AG10803 (cell line): Measurements from ENCODE around the gene NMRAL1.

Experiments used
- DNase-seq: peaks from one replicate; pipeline ENCODE4 v3.0.0; 2010; ENCODE audit warnings: low read depth
- H3K4me3 ChIP-seq: 2 replicates; pipeline ENCODE4 v1.5.1; 2011; ENCODE audit warnings: mild to moderate bottlenecking, low read length, control low read depth
- CTCF ChIP-seq: conservative IDR thresholded peaks from 2 replicates; pipeline ENCODE4 v1.5.1; 2011; ENCODE audit warnings: mild to moderate bottlenecking, low read length, control low read depth, inconsistent platforms

Gene NMRAL1

DNA sequence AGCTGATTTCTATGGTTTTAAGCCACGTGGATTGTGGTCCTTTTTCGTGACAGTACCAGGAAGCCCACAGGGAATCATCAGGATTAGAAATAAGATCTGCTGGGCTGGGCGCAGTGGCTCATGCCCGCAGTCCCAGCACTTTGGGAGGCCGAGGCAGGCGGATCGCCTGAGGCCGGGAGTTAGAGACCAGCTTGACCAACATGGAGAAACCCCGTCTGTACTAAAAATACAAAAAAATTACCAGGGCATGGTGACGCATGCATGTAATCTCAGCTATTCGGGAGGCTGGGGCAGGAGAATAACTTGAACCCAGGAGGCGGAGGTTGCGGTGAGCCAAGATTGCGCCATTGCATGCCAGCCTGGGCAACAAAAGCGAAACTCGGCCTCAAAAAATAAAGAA, 6.5 kb downstream of the NMRAL1 start:
- DNase-seq = no peak
- TF ChIP-seq CTCF = no peak
- H3K4me3 ChIP-seq = no peak overlapping the region

- no peak for DNase-seq
- H3K4me3 ChIP-seq = no peak overlapping the region
- no peak for TF ChIP-seq CTCF
These were observed 8.2 kb downstream of the NMRAL1 start for GRCh38 chr16:4465977-4466779.

- DNase-seq = no peak
These were observed 10.8 kb downstream of the NMRAL1 start for GRCh38 chr16:4463522-4464163.

GRCh38 chr16:4461250-4462085, 13.0 kb downstream of the NMRAL1 start:
- TF ChIP-seq CTCF = no peak
- H3K4me3 ChIP-seq = no peak overlapping the region
- DNase-seq = no peak

More at GRCh38 chr16:4463522-4464163, 10.8 kb downstream of the NMRAL1 start:
- TF ChIP-seq CTCF = no peak
- no peak overlapping the region for H3K4me3 ChIP-seq

DNA sequence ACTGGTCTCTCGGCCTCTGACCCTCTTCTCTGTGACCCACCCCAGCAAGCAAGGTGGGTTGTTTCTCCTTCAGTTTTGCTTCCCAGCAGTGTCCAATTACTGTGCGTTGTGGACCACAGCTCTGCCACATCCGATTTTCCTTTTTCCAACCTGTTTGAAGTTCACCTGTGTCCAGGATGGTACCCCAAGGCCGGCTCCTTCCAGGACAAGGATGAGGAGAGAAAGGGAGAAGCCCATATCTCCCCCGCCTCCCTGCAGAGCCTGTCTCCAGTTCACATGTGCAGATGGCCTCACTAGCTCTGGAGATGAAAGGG, 13.5 kb downstream of the NMRAL1 start:
- H3K4me3 ChIP-seq = no peak overlapping the region
- TF ChIP-seq CTCF = no peak
- no peak for DNase-seq

DNA sequence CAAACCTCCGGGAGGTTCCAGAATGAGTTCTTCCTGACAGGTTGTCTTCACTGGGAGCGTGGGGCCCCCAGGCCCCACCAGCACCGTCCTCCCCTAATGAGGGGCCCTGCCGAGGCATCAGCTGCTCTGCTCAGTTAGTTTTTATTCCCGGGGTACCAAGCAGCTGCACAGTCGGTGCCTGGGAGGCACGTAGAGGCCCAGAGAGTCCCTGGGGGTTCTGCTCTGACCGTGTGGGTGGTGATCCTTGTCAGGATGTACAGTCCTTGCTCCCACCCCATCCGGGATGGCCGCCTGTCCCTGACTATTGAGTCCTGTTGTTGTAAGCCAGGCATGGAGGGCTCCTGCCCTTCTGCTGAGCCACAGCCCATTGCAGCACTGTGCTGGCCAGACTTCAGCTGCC, 18.5 kb downstream of the NMRAL1 start:
- no peak for TF ChIP-seq CTCF
- DNase-seq = no peak
- no peak overlapping the region for H3K4me3 ChIP-seq
